ENCODE data around the gene TAC4.

TAC4 gene

GRCh38 chr17:49889500-49889899 lies 41.6 kb upstream of the TAC4 start:
- TF ChIP-seq, protein P1, sequence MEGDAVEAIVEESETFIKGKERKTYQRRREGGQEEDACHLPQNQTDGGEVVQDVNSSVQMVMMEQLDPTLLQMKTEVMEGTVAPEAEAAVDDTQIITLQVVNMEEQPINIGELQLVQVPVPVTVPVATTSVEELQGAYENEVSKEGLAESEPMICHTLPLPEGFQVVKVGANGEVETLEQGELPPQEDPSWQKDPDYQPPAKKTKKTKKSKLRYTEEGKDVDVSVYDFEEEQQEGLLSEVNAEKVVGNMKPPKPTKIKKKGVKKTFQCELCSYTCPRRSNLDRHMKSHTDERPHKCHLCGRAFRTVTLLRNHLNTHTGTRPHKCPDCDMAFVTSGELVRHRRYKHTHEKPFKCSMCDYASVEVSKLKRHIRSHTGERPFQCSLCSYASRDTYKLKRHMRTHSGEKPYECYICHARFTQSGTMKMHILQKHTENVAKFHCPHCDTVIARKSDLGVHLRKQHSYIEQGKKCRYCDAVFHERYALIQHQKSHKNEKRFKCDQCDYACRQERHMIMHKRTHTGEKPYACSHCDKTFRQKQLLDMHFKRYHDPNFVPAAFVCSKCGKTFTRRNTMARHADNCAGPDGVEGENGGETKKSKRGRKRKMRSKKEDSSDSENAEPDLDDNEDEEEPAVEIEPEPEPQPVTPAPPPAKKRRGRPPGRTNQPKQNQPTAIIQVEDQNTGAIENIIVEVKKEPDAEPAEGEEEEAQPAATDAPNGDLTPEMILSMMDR (IDR thresholded peaks at IDR 0.05) = no peak
- H3K4me2 ChIP-seq (ENCODE audit: low read length) = no peak overlapping the region
- no peaks in the 10 kb centered on the region for H3K36me3 ChIP-seq (ENCODE audit: control insufficient read depth, insufficient read depth, low read length)
- H3K27me3 ChIP-seq (ENCODE audit: control insufficient read depth, insufficient read depth, low read length) = no peaks in the 10 kb centered on the region
- H3K4me1 ChIP-seq = no peaks in the 10 kb centered on the region
- no peaks in the 10 kb centered on the region for H3K9me3 ChIP-seq (ENCODE audit: control insufficient read depth, low read length)
- no peaks in the 10 kb centered on the region for H3K79me2 ChIP-seq
- H3K27ac ChIP-seq = no peak overlapping the region
- no peak overlapping the region for H2AFZ ChIP-seq
- no peak overlapping the region for H3K4me3 ChIP-seq (ENCODE audit: low read depth, low read length)
- no peak overlapping the region for H3K9ac ChIP-seq

GRCh38 chr17:49887744-49888360 lies 40.0 kb upstream of the TAC4 start:
- H3K27ac ChIP-seq = no peak overlapping the region
- no peak overlapping the region for H3K4me3 ChIP-seq (ENCODE audit: low read depth, low read length)
- H3K9me3 ChIP-seq (ENCODE audit: control insufficient read depth, low read length) = no peaks in the 10 kb centered on the region
- TF ChIP-seq, protein P1 (IDR thresholded peaks at IDR 0.05) = no peak
- H3K27me3 ChIP-seq (ENCODE audit: control insufficient read depth, insufficient read depth, low read length) = no peaks in the 10 kb centered on the region
- H3K36me3 ChIP-seq (ENCODE audit: control insufficient read depth, insufficient read depth, low read length) = no peaks in the 10 kb centered on the region
- no peak overlapping the region for H2AFZ ChIP-seq
- no peak overlapping the region for H3K9ac ChIP-seq
- H3K4me1 ChIP-seq = no peaks in the 10 kb centered on the region
- no peak overlapping the region for H3K4me2 ChIP-seq (ENCODE audit: low read length)
- no peaks in the 10 kb centered on the region for H3K79me2 ChIP-seq

DNA sequence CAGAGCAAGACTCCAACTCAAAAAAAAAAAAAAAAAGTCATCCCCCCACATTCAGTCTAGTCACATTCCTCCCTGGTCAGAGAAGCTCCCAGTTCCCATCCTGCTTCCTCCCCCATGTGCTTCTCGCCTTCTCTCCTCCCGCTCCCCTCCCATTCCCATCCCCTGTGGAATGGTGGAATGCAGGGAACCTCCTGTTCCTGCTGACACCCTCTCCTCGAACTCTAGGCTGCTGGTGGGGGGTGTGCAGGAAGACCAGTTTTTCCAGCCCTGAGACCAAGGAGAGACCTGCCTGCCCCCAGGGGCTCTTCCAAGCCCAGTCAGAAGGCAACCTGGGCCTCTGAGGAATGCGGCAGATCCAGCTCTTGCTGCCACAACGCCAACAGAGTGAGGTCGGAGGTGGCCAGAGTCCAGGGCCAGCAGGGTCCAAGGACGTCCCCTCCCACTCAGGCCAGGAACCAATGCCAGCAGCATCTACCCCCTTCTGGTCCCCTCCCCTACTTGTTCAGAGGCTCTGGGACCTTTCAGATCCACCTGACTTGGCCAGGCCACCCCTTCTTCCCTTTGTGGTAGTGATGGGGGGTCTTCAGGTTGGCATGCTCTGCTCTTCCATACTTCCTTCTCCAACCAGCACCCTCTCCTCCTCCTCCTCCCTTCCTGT lies 39.3 kb upstream of the TAC4 start:
- Histone ChIP-seq H3K36me3 (ENCODE audit: control insufficient read depth, insufficient read depth, low read length) (no peaks in the 10 kb centered on the region), H2AFZ (no peak overlapping the region), H3K9me3 (ENCODE audit: control insufficient read depth, low read length) (no peaks in the 10 kb centered on the region), H3K4me1 (no peaks in the 10 kb centered on the region), H3K4me2 (ENCODE audit: low read length) (no peak overlapping the region), H3K9ac (no peak overlapping the region), H3K79me2 (no peaks in the 10 kb centered on the region), H3K27ac (no peak overlapping the region), H3K4me3 (ENCODE audit: low read depth, low read length) (no peak overlapping the region), H3K27me3 (ENCODE audit: control insufficient read depth, insufficient read depth, low read length) (no peaks in the 10 kb centered on the region)
- TF ChIP-seq, protein P1 (IDR thresholded peaks at IDR 0.05) = no peak

DNA sequence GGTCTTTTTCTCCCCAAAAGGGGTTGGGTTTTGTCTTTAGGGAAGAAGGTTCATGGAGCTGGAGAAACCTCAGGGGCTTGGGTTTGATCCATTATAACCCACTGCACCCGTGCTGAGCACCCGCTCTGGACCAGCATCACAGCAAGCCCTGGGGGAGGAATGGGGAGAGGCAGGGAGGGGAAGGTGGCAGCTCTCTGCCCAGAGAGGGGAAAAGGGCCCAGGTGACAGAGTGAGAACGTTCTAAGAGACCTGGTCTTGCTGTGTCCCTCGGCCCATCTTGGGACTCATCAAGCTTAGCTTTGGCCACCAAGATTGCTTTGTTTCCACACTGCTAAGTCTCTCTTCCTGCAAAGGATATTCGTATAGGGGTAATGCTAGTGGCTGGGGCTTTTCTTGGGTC lies 38.2 kb upstream of the TAC4 start:
- no peak overlapping the region for H3K4me3 ChIP-seq (ENCODE audit: low read depth, low read length)
- no peak overlapping the region for H3K27ac ChIP-seq
- H3K36me3 ChIP-seq (ENCODE audit: control insufficient read depth, insufficient read depth, low read length) = no peaks in the 10 kb centered on the region
- no peaks in the 10 kb centered on the region for H3K4me1 ChIP-seq
- H3K4me2 ChIP-seq (ENCODE audit: low read length) = no peak overlapping the region
- H3K9ac ChIP-seq = no peak overlapping the region
- TF ChIP-seq, protein P1 (IDR thresholded peaks at IDR 0.05) = no peak
- no peak overlapping the region for H2AFZ ChIP-seq
- no peaks in the 10 kb centered on the region for H3K79me2 ChIP-seq
- H3K27me3 ChIP-seq (ENCODE audit: control insufficient read depth, insufficient read depth, low read length) = no peaks in the 10 kb centered on the region
- no peaks in the 10 kb centered on the region for H3K9me3 ChIP-seq (ENCODE audit: control insufficient read depth, low read length)

- no peaks in the 10 kb centered on the region for H3K36me3 ChIP-seq (ENCODE audit: control insufficient read depth, insufficient read depth, low read length)
- H3K9me3 ChIP-seq (ENCODE audit: control insufficient read depth, low read length) = no peaks in the 10 kb centered on the region
- H3K27me3 ChIP-seq (ENCODE audit: control insufficient read depth, insufficient read depth, low read length) = no peaks in the 10 kb centered on the region
- H3K4me2 ChIP-seq (ENCODE audit: low read length) = no peak overlapping the region
- H2AFZ ChIP-seq = no peak overlapping the region
- H3K9ac ChIP-seq = no peak overlapping the region
- H3K79me2 ChIP-seq = no peaks in the 10 kb centered on the region
- peaks cover 3% of the 10 kb centered on the region for H3K4me1 ChIP-seq
- H3K27ac ChIP-seq = no peak overlapping the region
- no peak overlapping the region for H3K4me3 ChIP-seq (ENCODE audit: low read depth, low read length)
- TF ChIP-seq, protein P1 (IDR thresholded peaks at IDR 0.05) = no peak
Measured at GRCh38 chr17:49882434-49882833, 34.6 kb upstream of the TAC4 start.
